Measurements from ENCODE around the gene LUZP4. TPM values are rescaled to one million over a fixed set of nuclear protein-coding genes. Genes with fewer than 3 reads are reported as not detected.

Gene LUZP4
- total and polyA plus RNA-seq, 2 of the 13 experiments (the other 11 are each of a cell fraction or from before 2014, with no cell fraction given) = not detected

DNA sequence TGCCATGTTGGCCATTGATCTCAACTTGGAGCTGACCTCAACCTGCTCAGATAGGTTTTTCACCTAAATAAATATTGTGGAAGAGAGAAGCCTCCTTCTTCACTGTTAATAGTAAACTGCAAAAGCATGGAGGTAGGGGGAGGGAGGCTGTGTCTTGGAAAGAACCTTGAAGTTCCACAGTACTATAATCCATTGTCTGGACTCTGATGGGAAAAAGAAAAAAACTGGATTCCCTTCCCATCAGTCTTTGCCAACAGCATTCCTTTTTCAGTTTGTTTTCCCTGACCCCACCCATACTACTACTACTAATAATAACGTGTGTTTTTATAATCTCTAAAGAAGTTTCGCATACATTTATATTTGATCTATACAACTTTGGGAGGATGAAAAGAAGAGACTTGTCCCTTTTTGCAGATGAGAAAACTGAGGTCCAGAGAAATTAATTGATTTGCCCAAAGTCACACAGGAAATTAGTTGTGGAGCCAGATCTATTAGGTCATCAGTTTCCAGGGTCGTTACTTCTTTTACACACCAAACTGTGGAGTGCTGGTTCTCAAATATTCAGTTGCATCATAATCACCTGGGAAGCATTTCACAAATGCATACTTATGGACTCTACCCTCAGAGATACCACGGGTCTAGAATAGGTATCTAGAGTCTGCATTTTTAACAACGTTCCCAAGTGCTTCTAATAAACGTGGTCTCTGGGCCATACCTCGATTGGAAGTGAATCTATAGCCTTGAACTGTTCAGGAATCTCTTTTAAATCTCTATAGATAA lies 59.1 kb downstream of the LUZP4 start (continued):
- TF ChIP-seq, protein P1, sequence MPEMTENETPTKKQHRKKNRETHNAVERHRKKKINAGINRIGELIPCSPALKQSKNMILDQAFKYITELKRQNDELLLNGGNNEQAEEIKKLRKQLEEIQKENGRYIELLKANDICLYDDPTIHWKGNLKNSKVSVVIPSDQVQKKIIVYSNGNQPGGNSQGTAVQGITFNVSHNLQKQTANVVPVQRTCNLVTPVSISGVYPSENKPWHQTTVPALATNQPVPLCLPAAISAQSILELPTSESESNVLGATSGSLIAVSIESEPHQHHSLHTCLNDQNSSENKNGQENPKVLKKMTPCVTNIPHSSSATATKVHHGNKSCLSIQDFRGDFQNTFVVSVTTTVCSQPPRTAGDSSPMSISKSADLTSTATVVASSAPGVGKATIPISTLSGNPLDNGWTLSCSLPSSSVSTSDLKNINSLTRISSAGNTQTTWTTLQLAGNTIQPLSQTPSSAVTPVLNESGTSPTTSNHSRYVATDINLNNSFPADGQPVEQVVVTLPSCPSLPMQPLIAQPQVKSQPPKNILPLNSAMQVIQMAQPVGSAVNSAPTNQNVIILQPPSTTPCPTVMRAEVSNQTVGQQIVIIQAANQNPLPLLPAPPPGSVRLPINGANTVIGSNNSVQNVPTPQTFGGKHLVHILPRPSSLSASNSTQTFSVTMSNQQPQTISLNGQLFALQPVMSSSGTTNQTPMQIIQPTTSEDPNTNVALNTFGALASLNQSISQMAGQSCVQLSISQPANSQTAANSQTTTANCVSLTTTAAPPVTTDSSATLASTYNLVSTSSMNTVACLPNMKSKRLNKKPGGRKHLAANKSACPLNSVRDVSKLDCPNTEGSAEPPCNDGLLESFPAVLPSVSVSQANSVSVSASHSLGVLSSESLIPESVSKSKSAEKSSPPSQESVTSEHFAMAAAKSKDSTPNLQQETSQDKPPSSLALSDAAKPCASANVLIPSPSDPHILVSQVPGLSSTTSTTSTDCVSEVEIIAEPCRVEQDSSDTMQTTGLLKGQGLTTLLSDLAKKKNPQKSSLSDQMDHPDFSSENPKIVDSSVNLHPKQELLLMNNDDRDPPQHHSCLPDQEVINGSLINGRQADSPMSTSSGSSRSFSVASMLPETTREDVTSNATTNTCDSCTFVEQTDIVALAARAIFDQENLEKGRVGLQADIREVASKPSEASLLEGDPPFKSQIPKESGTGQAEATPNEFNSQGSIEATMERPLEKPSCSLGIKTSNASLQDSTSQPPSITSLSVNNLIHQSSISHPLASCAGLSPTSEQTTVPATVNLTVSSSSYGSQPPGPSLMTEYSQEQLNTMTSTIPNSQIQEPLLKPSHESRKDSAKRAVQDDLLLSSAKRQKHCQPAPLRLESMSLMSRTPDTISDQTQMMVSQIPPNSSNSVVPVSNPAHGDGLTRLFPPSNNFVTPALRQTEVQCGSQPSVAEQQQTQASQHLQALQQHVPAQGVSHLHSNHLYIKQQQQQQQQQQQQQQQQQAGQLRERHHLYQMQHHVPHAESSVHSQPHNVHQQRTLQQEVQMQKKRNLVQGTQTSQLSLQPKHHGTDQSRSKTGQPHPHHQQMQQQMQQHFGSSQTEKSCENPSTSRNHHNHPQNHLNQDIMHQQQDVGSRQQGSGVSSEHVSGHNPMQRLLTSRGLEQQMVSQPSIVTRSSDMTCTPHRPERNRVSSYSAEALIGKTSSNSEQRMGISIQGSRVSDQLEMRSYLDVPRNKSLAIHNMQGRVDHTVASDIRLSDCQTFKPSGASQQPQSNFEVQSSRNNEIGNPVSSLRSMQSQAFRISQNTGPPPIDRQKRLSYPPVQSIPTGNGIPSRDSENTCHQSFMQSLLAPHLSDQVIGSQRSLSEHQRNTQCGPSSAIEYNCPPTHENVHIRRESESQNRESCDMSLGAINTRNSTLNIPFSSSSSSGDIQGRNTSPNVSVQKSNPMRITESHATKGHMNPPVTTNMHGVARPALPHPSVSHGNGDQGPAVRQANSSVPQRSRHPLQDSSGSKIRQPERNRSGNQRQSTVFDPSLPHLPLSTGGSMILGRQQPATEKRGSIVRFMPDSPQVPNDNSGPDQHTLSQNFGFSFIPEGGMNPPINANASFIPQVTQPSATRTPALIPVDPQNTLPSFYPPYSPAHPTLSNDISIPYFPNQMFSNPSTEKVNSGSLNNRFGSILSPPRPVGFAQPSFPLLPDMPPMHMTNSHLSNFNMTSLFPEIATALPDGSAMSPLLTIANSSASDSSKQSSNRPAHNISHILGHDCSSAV (CRISPR knock-in tag; IDR thresholded peaks at IDR 0.05; ENCODE audit: borderline replicate concordance) = no peak
- TF ChIP-seq AHR (CRISPR knock-in tag; IDR thresholded peaks at IDR 0.05) (no peak), ZNF598 (CRISPR knock-in tag; IDR thresholded peaks at IDR 0.05; ENCODE audit: borderline replicate concordance) (no peak), ZNF367 (CRISPR knock-in tag; IDR thresholded peaks at IDR 0.05; ENCODE audit: borderline replicate concordance) (no peak), KLF15 (CRISPR knock-in tag; IDR thresholded peaks at IDR 0.05; ENCODE audit: borderline replicate concordance) (no peak), ZFYVE20 (CRISPR knock-in tag; IDR thresholded peaks at IDR 0.05; ENCODE audit: borderline replicate concordance, low read depth) (no peak), ZNF746 (CRISPR knock-in tag; IDR thresholded peaks at IDR 0.05) (no peak), RFX3 (CRISPR knock-in tag; IDR thresholded peaks at IDR 0.05) (no peak), CEBPB (IDR thresholded peaks at IDR 0.05; ENCODE audit: borderline replicate concordance, low read depth, low read length) (0 out of 2 replicates have a peak, but pooled peaks have one; percentile 50), SP2 (CRISPR knock-in tag; IDR thresholded peaks at IDR 0.05) (no peak)
- TF ChIP-seq, protein P2, sequence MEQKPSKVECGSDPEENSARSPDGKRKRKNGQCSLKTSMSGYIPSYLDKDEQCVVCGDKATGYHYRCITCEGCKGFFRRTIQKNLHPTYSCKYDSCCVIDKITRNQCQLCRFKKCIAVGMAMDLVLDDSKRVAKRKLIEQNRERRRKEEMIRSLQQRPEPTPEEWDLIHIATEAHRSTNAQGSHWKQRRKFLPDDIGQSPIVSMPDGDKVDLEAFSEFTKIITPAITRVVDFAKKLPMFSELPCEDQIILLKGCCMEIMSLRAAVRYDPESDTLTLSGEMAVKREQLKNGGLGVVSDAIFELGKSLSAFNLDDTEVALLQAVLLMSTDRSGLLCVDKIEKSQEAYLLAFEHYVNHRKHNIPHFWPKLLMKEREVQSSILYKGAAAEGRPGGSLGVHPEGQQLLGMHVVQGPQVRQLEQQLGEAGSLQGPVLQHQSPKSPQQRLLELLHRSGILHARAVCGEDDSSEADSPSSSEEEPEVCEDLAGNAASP (CRISPR knock-in tag; IDR thresholded peaks at IDR 0.05; ENCODE audit: borderline replicate concordance) = no peak
- TF ChIP-seq, protein P3, sequence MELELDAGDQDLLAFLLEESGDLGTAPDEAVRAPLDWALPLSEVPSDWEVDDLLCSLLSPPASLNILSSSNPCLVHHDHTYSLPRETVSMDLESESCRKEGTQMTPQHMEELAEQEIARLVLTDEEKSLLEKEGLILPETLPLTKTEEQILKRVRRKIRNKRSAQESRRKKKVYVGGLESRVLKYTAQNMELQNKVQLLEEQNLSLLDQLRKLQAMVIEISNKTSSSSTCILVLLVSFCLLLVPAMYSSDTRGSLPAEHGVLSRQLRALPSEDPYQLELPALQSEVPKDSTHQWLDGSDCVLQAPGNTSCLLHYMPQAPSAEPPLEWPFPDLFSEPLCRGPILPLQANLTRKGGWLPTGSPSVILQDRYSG (CRISPR knock-in tag; IDR thresholded peaks at IDR 0.05) = no peak
- TF ChIP-seq, protein P4, sequence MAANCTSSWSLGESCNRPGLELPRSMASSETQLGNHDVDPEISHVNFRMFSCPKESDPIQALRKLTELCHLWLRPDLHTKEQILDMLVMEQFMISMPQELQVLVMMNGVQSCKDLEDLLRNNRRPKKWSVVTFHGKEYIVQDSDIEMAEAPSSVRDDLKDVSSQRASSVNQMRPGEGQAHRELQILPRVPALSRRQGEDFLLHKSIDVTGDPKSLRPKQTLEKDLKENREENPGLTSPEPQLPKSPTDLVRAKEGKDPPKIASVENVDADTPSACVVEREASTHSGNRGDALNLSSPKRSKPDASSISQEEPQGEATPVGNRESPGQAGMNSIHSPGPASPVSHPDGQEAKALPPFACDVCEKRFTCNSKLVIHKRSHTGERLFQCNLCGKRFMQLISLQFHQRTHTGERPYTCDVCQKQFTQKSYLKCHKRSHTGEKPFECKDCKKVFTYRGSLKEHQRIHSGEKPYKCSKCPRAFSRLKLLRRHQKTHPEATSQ (CRISPR knock-in tag; IDR thresholded peaks at IDR 0.05; ENCODE audit: borderline replicate concordance) = no peak
- TF ChIP-seq, protein P5, sequence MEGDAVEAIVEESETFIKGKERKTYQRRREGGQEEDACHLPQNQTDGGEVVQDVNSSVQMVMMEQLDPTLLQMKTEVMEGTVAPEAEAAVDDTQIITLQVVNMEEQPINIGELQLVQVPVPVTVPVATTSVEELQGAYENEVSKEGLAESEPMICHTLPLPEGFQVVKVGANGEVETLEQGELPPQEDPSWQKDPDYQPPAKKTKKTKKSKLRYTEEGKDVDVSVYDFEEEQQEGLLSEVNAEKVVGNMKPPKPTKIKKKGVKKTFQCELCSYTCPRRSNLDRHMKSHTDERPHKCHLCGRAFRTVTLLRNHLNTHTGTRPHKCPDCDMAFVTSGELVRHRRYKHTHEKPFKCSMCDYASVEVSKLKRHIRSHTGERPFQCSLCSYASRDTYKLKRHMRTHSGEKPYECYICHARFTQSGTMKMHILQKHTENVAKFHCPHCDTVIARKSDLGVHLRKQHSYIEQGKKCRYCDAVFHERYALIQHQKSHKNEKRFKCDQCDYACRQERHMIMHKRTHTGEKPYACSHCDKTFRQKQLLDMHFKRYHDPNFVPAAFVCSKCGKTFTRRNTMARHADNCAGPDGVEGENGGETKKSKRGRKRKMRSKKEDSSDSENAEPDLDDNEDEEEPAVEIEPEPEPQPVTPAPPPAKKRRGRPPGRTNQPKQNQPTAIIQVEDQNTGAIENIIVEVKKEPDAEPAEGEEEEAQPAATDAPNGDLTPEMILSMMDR (CRISPR knock-in tag; IDR thresholded peaks at IDR 0.05) = no peak
